ENCODE results near the gene SMIM12.

DNA sequence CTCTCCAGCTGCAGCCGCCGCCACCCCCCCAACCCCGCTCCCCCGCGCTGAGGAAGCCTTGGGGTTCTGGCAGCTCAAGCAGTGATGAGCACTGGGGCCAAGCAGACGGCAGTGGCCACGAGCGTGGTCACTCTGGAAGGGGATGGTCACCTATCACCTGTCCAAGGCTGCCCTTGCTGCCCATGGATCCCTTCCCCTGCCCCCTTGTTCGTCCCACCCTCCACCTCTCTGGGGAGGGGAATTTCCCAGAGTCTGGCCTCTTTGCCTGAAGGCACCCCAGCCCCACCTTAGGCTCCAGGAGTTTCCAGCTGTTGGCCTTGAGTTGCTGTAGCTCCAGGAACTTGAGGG lies 7.2 kb upstream of the SMIM12 start:
- TF ChIP-seq CTCF (IDR thresholded peaks at IDR 0.05) (no peak), POLR2A (IDR thresholded peaks at IDR 0.05) (no peak)
